ENCODE measurements around the gene SFRP4. TPM values are rescaled to one million over a fixed set of nuclear protein-coding genes. Genes with fewer than 3 reads are reported as not detected.

Gene SFRP4
- total RNA-seq, 1 experiment from 2014 or later = 0.24 TPM

GRCh38 chr7:37944737-37945054, 28.1 kb upstream of the SFRP4 start:
- Mint-ChIP-seq H3K4me3 (no peak overlapping the region), H3K9me3 (peaks cover 4% of the 10 kb centered on the region), H3K36me3 (no peaks in the 10 kb centered on the region), H3K4me1 (peaks cover 12% of the 10 kb centered on the region), H3K27ac (no peak overlapping the region), H3K27me3 (ENCODE audit: low read depth) (no peaks in the 10 kb centered on the region)
- TF ChIP-seq ZNF263 (CRISPR knock-in tag; IDR thresholded peaks at IDR 0.05; ENCODE audit: low read depth) (no peak), GABPB1 (CRISPR knock-in tag; IDR thresholded peaks at IDR 0.05) (no peak)
- no peak for DNase-seq (ENCODE audit: low spot score)
- ChIA-PET CTCF (interaction anchor here (1.5 kb wide), 1 partner anchor 28 kb away, joined by 4 read pairs; the partner anchor contains the start of gene SFRP4), POLR2A (no interaction called here)
- no peak for ATAC-seq

GRCh38 chr7:37943905-37944736, 27.5 kb upstream of the SFRP4 start:
- DNase-seq (ENCODE audit: low spot score) = no peak
- Mint-ChIP-seq H3K36me3 (no peaks in the 10 kb centered on the region), H3K27ac (no peak overlapping the region), H3K4me1 (peaks cover 12% of the 10 kb centered on the region), H3K27me3 (ENCODE audit: low read depth) (no peaks in the 10 kb centered on the region), H3K4me3 (no peak overlapping the region), H3K9me3 (peaks cover 4% of the 10 kb centered on the region)
- TF ChIP-seq, protein P1, sequence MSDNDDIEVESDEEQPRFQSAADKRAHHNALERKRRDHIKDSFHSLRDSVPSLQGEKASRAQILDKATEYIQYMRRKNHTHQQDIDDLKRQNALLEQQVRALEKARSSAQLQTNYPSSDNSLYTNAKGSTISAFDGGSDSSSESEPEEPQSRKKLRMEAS (CRISPR knock-in tag; IDR thresholded peaks at IDR 0.05) = no peak
- TF ChIP-seq JAZF1 (CRISPR knock-in tag; IDR thresholded peaks at IDR 0.05) (no peak), TEAD1 (CRISPR knock-in tag; IDR thresholded peaks at IDR 0.05) (no peak), CTCF (IDR thresholded peaks at IDR 0.05) (no peak), PRRX2 (CRISPR knock-in tag; IDR thresholded peaks at IDR 0.05) (no peak), ZMAT4 (CRISPR knock-in tag; IDR thresholded peaks at IDR 0.05) (no peak), ZNF263 (CRISPR knock-in tag; IDR thresholded peaks at IDR 0.05; ENCODE audit: low read depth) (no peak), FOXP4 (CRISPR knock-in tag; IDR thresholded peaks at IDR 0.05) (no peak), ZNF423 (CRISPR knock-in tag; IDR thresholded peaks at IDR 0.05) (no peak), NR3C1 (CRISPR knock-in tag; conservative IDR thresholded peaks at IDR 0.05; ENCODE audit: low read depth) (no peak), TEAD4 (CRISPR knock-in tag; IDR thresholded peaks at IDR 0.05) (no peak)
- no peak for ATAC-seq
- ChIA-PET CTCF (interaction anchor here (1.5 kb wide), 1 partner anchor 28 kb away, joined by 4 read pairs; the partner anchor contains the start of gene SFRP4), POLR2A (interaction anchor here (0.6 kb wide), 1 partner anchor 16 kb away, joined by 3 read pairs; no protein-coding TSS in a partner anchor)

DNA sequence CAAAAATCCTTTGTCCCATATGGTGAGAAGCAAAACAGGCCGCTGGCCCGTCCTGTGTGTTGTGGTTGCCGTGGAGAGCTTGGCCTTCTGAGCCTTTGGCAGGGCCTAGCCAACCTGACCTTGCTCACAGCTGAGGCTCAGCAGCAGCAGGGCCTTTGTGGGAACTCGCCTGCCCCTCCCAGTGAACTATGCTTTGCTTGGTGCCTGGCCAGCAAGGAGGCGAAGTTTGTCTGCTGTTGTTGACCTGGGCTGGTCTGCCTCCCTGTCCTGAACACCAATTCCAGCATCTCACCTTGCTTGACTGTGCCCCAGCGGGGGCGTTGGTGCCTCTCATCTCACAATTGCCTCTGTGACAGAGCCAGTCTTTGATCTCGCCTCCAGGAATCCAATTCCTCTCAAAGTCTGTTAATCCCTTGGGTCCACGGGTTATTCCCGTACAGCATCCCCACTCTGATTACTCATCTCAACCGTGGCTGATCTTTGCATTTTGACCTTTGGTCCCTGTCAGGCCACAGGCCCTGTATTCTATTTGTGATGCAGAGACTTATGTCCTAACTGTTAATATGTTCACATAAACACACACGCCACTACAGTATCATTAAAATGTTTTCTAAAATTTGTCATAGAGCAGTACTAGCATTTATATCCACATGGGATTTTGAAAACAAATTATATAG, 26.5 kb upstream of the SFRP4 start:
- peak overlapping the region; percentile 6 for H3K27ac Mint-ChIP-seq
- 0 out of 2 replicates have a peak, but pooled peaks cover 4% of the 10 kb centered on the region for H3K36me3 Mint-ChIP-seq
- no peaks in the 10 kb centered on the region for H3K27me3 Mint-ChIP-seq (ENCODE audit: low read depth)
- H3K4me3 Mint-ChIP-seq = no peak overlapping the region
- TF ChIP-seq NFYB (CRISPR knock-in tag; conservative IDR thresholded peaks at IDR 0.05; ENCODE audit: low read depth) = no peak
- peak; percentile 81; the same call in 1 of the 2 replicates for TF ChIP-seq GABPB1 (CRISPR knock-in tag; IDR thresholded peaks at IDR 0.05)
- H3K4me1 Mint-ChIP-seq = peaks cover 12% of the 10 kb centered on the region
- H3K9me3 Mint-ChIP-seq = peaks cover 4% of the 10 kb centered on the region
- ChIA-PET CTCF (no interaction called here), POLR2A (no interaction called here)
- DNase-seq (ENCODE audit: low spot score) (peak; percentile 50), ATAC-seq (peak; percentile 96)

Data from WTC11 (cell line).